ENCODE results near the gene RORB.

The RORB gene

DNA sequence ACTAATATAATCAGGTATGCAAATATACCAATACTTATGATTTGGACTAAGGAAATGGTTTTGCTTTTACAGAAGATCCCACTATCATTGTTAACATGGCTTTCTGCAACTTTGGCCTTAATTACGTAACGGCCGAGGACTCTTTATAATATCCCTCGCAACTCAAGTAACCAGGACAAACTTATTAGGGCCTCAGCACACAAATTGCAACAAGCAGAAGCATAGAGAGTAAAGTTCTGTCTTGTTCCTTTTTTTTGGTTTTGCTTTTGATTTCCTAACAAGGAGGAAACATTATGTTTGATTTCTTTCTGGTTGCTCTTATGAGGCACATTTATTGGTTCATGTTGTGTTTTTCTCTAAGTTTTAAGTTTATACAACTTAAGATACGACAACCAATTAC is 60.4 kb downstream of the RORB start:
- H3K9me2 ChIP-seq (replicated peaks; ENCODE audit: insufficient read depth, low read length): no peaks in the 10 kb centered on the region
- no peak overlapping the region for H3K27ac ChIP-seq (ENCODE audit: low read length)
- no peak for DNase-seq

DNA sequence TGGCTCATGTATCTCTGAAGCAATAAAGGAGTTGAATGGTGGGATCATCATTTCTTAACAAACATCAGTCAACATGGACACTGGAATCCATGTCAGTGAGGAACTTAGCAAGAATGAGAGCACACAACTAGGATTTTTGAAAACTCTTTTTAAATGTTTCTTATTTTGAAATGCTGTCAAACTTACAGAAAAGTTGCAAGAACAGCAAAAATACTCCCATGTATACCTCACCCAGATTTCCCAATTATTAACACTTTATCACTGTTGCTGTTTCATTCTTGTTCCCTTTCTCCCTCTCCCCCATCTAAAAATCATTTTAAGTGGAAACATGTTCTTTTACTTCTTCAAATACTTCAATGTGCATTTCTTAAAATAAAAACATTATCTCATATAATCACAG is 65.5 kb downstream of the RORB start:
- Histone ChIP-seq H3K9ac (ENCODE audit: low read length) (no peak overlapping the region), H2AFZ (ENCODE audit: low read length) (no peak overlapping the region), H3K4me3 (ENCODE audit: low read length) (no peak overlapping the region), H3K36me3 (replicated peaks; ENCODE audit: insufficient read depth, low read length) (no peaks in the 10 kb centered on the region), H3K9me3 (replicated peaks; ENCODE audit: insufficient read depth, low read length) (no peaks in the 10 kb centered on the region), H3K4me1 (ENCODE audit: low read length) (no peaks in the 10 kb centered on the region), H3K4me2 (ENCODE audit: low read depth, low read length) (no peak overlapping the region), H3K27me3 (replicated peaks; ENCODE audit: insufficient read depth, low read length) (no peaks in the 10 kb centered on the region), H3K79me2 (ENCODE audit: low read length) (no peaks in the 10 kb centered on the region), H3F3A (ENCODE audit: insufficient read depth, low read length) (no peaks in the 10 kb centered on the region), H3K9me2 (replicated peaks; ENCODE audit: insufficient read depth, low read length) (no peaks in the 10 kb centered on the region), H4K20me1 (ENCODE audit: insufficient read depth, low read length) (no peaks in the 10 kb centered on the region), H3K27ac (ENCODE audit: low read length) (no peak overlapping the region)
- no peak for DNase-seq
- TF ChIP-seq EZH2phosphoT487 (IDR thresholded peaks at IDR 0.05; ENCODE audit: low read length) (no peak), CTCF (IDR thresholded peaks at IDR 0.05; ENCODE audit: low read length) (no peak), EZH2 (optimal IDR thresholded peaks at IDR 0.05; ENCODE audit: low read depth, low read length) (no peak)

More for the DNA sequence above, 60.4 kb downstream of the RORB start:
- no peaks in the 10 kb centered on the region for H3K4me1 ChIP-seq (ENCODE audit: low read length)
- H3K36me3 ChIP-seq (replicated peaks; ENCODE audit: insufficient read depth, low read length): no peaks in the 10 kb centered on the region
- TF ChIP-seq CTCF (IDR thresholded peaks at IDR 0.05; ENCODE audit: low read length) (no peak), EZH2phosphoT487 (IDR thresholded peaks at IDR 0.05; ENCODE audit: low read length) (no peak), EZH2 (optimal IDR thresholded peaks at IDR 0.05; ENCODE audit: low read depth, low read length) (no peak)
- H3K79me2 ChIP-seq (ENCODE audit: low read length): no peaks in the 10 kb centered on the region
- H4K20me1 ChIP-seq (ENCODE audit: insufficient read depth, low read length): no peaks in the 10 kb centered on the region
- no peaks in the 10 kb centered on the region for H3F3A ChIP-seq (ENCODE audit: insufficient read depth, low read length)
- no peaks in the 10 kb centered on the region for H3K27me3 ChIP-seq (replicated peaks; ENCODE audit: insufficient read depth, low read length)
- H3K4me2 ChIP-seq (ENCODE audit: low read depth, low read length): peak overlapping the region; percentile 44
- peak overlapping the region; percentile 11; the same call in 1 of the 2 replicates for H3K4me3 ChIP-seq (ENCODE audit: low read length)
- H3K9me3 ChIP-seq (replicated peaks; ENCODE audit: insufficient read depth, low read length): no peaks in the 10 kb centered on the region
- no peak overlapping the region for H3K9ac ChIP-seq (ENCODE audit: low read length)
- peak overlapping the region; percentile 64 for H2AFZ ChIP-seq (ENCODE audit: low read length)

DNA sequence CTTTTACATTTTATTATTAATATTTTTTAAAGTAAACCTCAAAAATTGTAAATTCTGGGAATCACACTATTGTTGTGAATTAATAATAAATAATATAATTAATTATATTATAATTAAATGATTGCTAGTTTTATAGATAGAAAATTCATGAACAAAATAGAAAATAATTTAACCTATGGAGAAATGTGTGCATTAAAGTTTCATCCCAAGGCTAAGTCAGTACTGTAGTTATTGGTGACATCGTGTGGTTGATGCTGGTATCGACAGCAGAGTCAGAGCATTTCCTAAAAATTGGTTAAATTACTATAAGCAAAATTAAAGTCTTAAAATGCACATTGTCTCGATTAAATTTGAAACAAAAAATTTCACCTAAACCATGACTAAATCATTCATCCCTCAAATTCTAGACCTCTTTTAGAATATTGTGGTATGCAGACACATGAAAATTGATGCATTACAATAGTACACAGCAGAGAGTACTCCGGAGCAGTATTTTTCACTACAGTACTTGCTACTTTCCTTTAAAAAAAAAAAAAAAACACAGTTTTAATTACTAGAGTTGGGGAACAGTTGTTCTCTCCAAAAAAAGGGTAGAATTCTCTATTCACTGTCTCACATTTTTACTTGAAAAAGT is 73.9 kb downstream of the RORB start:
- Histone ChIP-seq H3K36me3 (replicated peaks; ENCODE audit: insufficient read depth, low read length) (no peaks in the 10 kb centered on the region), H3K9ac (ENCODE audit: low read length) (no peak overlapping the region), H3F3A (ENCODE audit: insufficient read depth, low read length) (0 out of 2 replicates have a peak, but pooled peaks cover 3% of the 10 kb centered on the region), H3K79me2 (ENCODE audit: low read length) (no peaks in the 10 kb centered on the region), H3K27ac (ENCODE audit: low read length) (no peak overlapping the region), H4K20me1 (ENCODE audit: insufficient read depth, low read length) (no peaks in the 10 kb centered on the region), H3K9me3 (replicated peaks; ENCODE audit: insufficient read depth, low read length) (no peaks in the 10 kb centered on the region), H2AFZ (ENCODE audit: low read length) (no peak overlapping the region), H3K4me2 (ENCODE audit: low read depth, low read length) (no peak overlapping the region), H3K4me3 (ENCODE audit: low read length) (no peak overlapping the region), H3K4me1 (ENCODE audit: low read length) (peaks cover 8% of the 10 kb centered on the region), H3K27me3 (replicated peaks; ENCODE audit: insufficient read depth, low read length) (no peaks in the 10 kb centered on the region), H3K9me2 (replicated peaks; ENCODE audit: insufficient read depth, low read length) (no peaks in the 10 kb centered on the region)
- TF ChIP-seq EZH2 (optimal IDR thresholded peaks at IDR 0.05; ENCODE audit: low read depth, low read length) (no peak), CTCF (IDR thresholded peaks at IDR 0.05; ENCODE audit: low read length) (peak; percentile 71)
- peak; percentile 48 for DNase-seq

Data from MM.1S (cell line).